Measurements from ENCODE around the gene HACD3. TPM values are rescaled to one million over a fixed set of nuclear protein-coding genes. Genes with fewer than 3 reads are reported as not detected.

HACD3 gene
- total and polyA plus RNA-seq, 2 of the 13 experiments (the other 11 are each of a cell fraction or from before 2014, with no cell fraction given) = 73.6 to 161 TPM

GRCh38 chr15:65532738-65533051, 2.4 kb downstream of the HACD3 start (continued):
- TF ChIP-seq KIAA2018 (CRISPR knock-in tag; IDR thresholded peaks at IDR 0.05; ENCODE audit: borderline replicate concordance) (no peak), SKI (IDR thresholded peaks at IDR 0.05; ENCODE audit: partially characterized antibody) (no peak), HOXA3 (CRISPR knock-in tag; IDR thresholded peaks at IDR 0.05) (no peak), FOSL2 (CRISPR knock-in tag; IDR thresholded peaks at IDR 0.05) (peak; percentile 47; the same call in 1 of the 2 replicates), TRIM24 (CRISPR knock-in tag; IDR thresholded peaks at IDR 0.05) (no peak), ZFP91 (CRISPR knock-in tag; IDR thresholded peaks at IDR 0.05; ENCODE audit: borderline replicate concordance) (no peak), HNRNPK (IDR thresholded peaks at IDR 0.05; ENCODE audit: low read depth, low read length, poor library complexity, severe bottlenecking) (no peak), ZNF772 (CRISPR knock-in tag; IDR thresholded peaks at IDR 0.05) (no peak), THRA (CRISPR knock-in tag; IDR thresholded peaks at IDR 0.05; ENCODE audit: borderline replicate concordance) (no peak), LRRFIP1 (CRISPR knock-in tag; conservative IDR thresholded peaks at IDR 0.05) (no peak), CENPX (CRISPR knock-in tag; IDR thresholded peaks at IDR 0.05) (no peak), RELA (CRISPR knock-in tag; IDR thresholded peaks at IDR 0.05) (no peak), GPBP1L1 (CRISPR knock-in tag; IDR thresholded peaks at IDR 0.05) (no peak), CC2D1A (CRISPR knock-in tag; IDR thresholded peaks at IDR 0.05) (no peak), ZNF34 (CRISPR knock-in tag; IDR thresholded peaks at IDR 0.05; ENCODE audit: borderline replicate concordance) (no peak)

Data from HepG2 (cell line).